SK-N-SH (cell line): ENCODE measurements around the gene NFXL1. TPM values are rescaled to one million over a fixed set of nuclear protein-coding genes. Genes with fewer than 3 reads are reported as not detected.

Source experiments
- CTCF ChIA-PET: fragments of 300-600, 350-600 bp; formaldehyde crosslinking; extraction: SDS; loops from one replicate; lab custom pipeline; 2021; lab: Yijun Ruan, JAX
- POLR2A ChIA-PET: fragments of 350-600 bp; sonication (Branson Sonifier 250); formaldehyde crosslinking; extraction: SDS; loops from one replicate; lab custom pipeline; 2020; ENCODE audit warnings: antibody characterized with exemption, inconsistent platforms; lab: Yijun Ruan, JAX
- DNase-seq: peaks from one replicate; pipeline ENCODE4 v3.0.0; 2012
- H2AFZ ChIP-seq: fragments of 200-600 bp; sonication (generic); 2 replicates; pipeline ENCODE4 v1.8.1; 2016; ENCODE audit warnings: antibody characterized with exemption, mild to moderate bottlenecking, low read depth
- H3F3A ChIP-seq: fragments of 200-600 bp; sonication (generic); replicated peaks from 2 replicates; pipeline ENCODE3; 2016; ENCODE audit warnings: antibody characterized with exemption, mild to moderate bottlenecking; ENCODE audit not compliant: insufficient read depth
- H3K27ac ChIP-seq, 2 experiments: fragments of 200-500 bp in 1 of 2; fragments of 200-600 bp in 1 of 2; sonication (Bioruptor generic) in 1 of 2; sonication (generic), shearing (Covaris generic) in 1 of 2; 2 replicates each; pipeline versions ENCODE4 v1.5.1 to v1.6.1; 2014 to 2016; ENCODE audit warnings: low read depth in 2 of 2, inconsistent platforms in 1 of 2, low read length in 1 of 2, mild to moderate bottlenecking in 1 of 2, mixed read lengths in 1 of 2
- H3K27me3 ChIP-seq: fragments of 200-600 bp; sonication (generic), shearing (Covaris generic); 2 replicates; pipeline ENCODE4 v1.6.1; 2016; ENCODE audit warnings: mixed run types; ENCODE audit not compliant: insufficient read depth
- H3K36me3 ChIP-seq, 2 experiments: fragments of 200-500 bp in 1 of 2; fragments of 200-600 bp in 1 of 2; sonication (Bioruptor generic) in 1 of 2; sonication (generic) in 1 of 2; replicated peaks in 1 of 2; 2 replicates each; pipeline versions ENCODE3 to v1.5.1; 2014 to 2016; ENCODE audit warnings: low read length in 1 of 2, mild to moderate bottlenecking in 1 of 2; ENCODE audit not compliant: insufficient read depth in 2 of 2, control insufficient read depth in 1 of 2
- H3K4me1 ChIP-seq, 2 experiments: fragments of 200-500 bp in 1 of 2; fragments of 200-600 bp in 1 of 2; sonication (Bioruptor generic) in 1 of 2; sonication (generic), shearing (Covaris generic) in 1 of 2; 2 replicates each; pipeline versions ENCODE4 v1.5.1 to v1.6.1; 2014 to 2016; ENCODE audit warnings: low read depth in 1 of 2, low read length in 1 of 2, mixed run types in 1 of 2; ENCODE audit not compliant: insufficient read depth in 2 of 2, control insufficient read depth in 1 of 2
- H3K4me2 ChIP-seq: fragments of 200-600 bp; sonication (generic), shearing (Covaris generic); 2 replicates; pipeline ENCODE4 v1.6.1; 2017; ENCODE audit warnings: mixed run types
- H3K4me3 ChIP-seq, 2 experiments: fragments of 200-500 bp in 1 of 2; fragments of 200-600 bp in 1 of 2; sonication (Bioruptor generic) in 1 of 2; sonication (generic), shearing (Covaris generic) in 1 of 2; 2 replicates each; pipeline versions ENCODE4 v1.5.1 to v1.8.1; 2014 to 2016; ENCODE audit warnings: low read depth in 2 of 2, inconsistent platforms in 1 of 2, low read length in 1 of 2, mild to moderate bottlenecking in 1 of 2, mixed read lengths in 1 of 2, moderate library complexity in 1 of 2
- H3K79me2 ChIP-seq: fragments of 200-600 bp; sonication (generic); 2 replicates; pipeline ENCODE4 v1.8.1; 2017; ENCODE audit warnings: mild to moderate bottlenecking; ENCODE audit not compliant: insufficient read depth
- H3K9ac ChIP-seq: fragments of 200-600 bp; sonication (generic); 2 replicates; pipeline ENCODE4 v1.6.1; 2017; ENCODE audit warnings: mixed run types
- H3K9me2 ChIP-seq: fragments of 200-600 bp; sonication (generic); 2 replicates; pipeline ENCODE4 v1.6.1; 2017; ENCODE audit warnings: mixed run types
- H3K9me3 ChIP-seq: fragments of 200-600 bp; sonication (generic); 2 replicates; pipeline ENCODE4 v1.6.1; 2017; ENCODE audit warnings: mixed run types, mild to moderate bottlenecking, moderate library complexity
- H4K20me1 ChIP-seq: fragments of 200-600 bp; sonication (generic); 2 replicates; pipeline ENCODE4 v1.6.1; 2017; ENCODE audit warnings: mild to moderate bottlenecking, mixed run types; ENCODE audit not compliant: insufficient read depth
- CHD2 ChIP-seq: fragments of 150-350 bp; IDR thresholded peaks from 2 replicates; pipeline ENCODE4 v1.6.1; 2018; ENCODE audit warnings: low read length; ENCODE audit not compliant: partially characterized antibody
- CTCF ChIP-seq: fragments of 200-600 bp; sonication (generic); IDR thresholded peaks from 2 replicates; pipeline ENCODE4 v1.6.1; 2017; ENCODE audit warnings: antibody characterized with exemption, mild to moderate bottlenecking, moderate library complexity
- ELF1 ChIP-seq: IDR thresholded peaks from 2 replicates; pipeline ENCODE4 v1.4.0; 2012
- EZH2phosphoT487 ChIP-seq: fragments of 200-600 bp; sonication (generic); IDR thresholded peaks from 2 replicates; pipeline ENCODE4 v1.6.1; 2017; ENCODE audit warnings: low read depth, mixed run types, mild to moderate bottlenecking, antibody characterized with exemption, moderate library complexity, borderline replicate concordance
- FOXJ3 ChIP-seq: sonication (generic); formaldehyde crosslinking; IDR thresholded peaks from 2 replicates; pipeline ENCODE4 v1.5.1; 2020; ENCODE audit warnings: mild to moderate bottlenecking, missing genetic modification reagents
- FOXM1 ChIP-seq: IDR thresholded peaks from 2 replicates; pipeline ENCODE4 v1.4.0; 2012; ENCODE audit warnings: low read depth, mild to moderate bottlenecking
- GABPA ChIP-seq: IDR thresholded peaks from 2 replicates; pipeline ENCODE4 v1.4.0; 2012; ENCODE audit warnings: low read depth, mild to moderate bottlenecking
- IRF3 ChIP-seq: fragments of 150-350 bp; IDR thresholded peaks from 2 replicates; pipeline ENCODE4 v1.6.1; 2016; ENCODE audit warnings: mild to moderate bottlenecking, low read depth, low read length
- JUND ChIP-seq: IDR thresholded peaks from 2 replicates; pipeline ENCODE4 v1.4.0; 2012
- MAX ChIP-seq: IDR thresholded peaks from 2 replicates; pipeline ENCODE4 v1.4.0; 2012; ENCODE audit warnings: low read depth
- MEF2A ChIP-seq: IDR thresholded peaks from 2 replicates; pipeline ENCODE4 v1.4.0; 2012; ENCODE audit warnings: low read depth, borderline replicate concordance
- RAD21 ChIP-seq: IDR thresholded peaks from 2 replicates; pipeline ENCODE4 v1.6.1; 2012; ENCODE audit warnings: mild to moderate bottlenecking, low read length
- RFX5 ChIP-seq: IDR thresholded peaks from 2 replicates; pipeline ENCODE4 v1.6.1; 2012; ENCODE audit warnings: mild to moderate bottlenecking, improper control_type of control experiment, low read length
- SIN3A ChIP-seq: IDR thresholded peaks from 2 replicates; pipeline ENCODE4 v1.6.1; 2012; ENCODE audit warnings: low read depth, mild to moderate bottlenecking, low read length, moderate library complexity, borderline replicate concordance
- SMC3 ChIP-seq: IDR thresholded peaks from 2 replicates; pipeline ENCODE4 v1.6.1; 2012; ENCODE audit warnings: low read depth, low read length, improper control_type of control experiment
- TAF1 ChIP-seq: IDR thresholded peaks from 2 replicates; pipeline ENCODE4 v1.6.1; 2012; ENCODE audit warnings: low read depth, mild to moderate bottlenecking, low read length, moderate library complexity, borderline replicate concordance
- TEAD4 ChIP-seq: IDR thresholded peaks from 2 replicates; pipeline ENCODE4 v1.4.0; 2012; ENCODE audit warnings: mild to moderate bottlenecking, borderline replicate concordance; ENCODE audit not compliant: insufficient read depth
- USF1 ChIP-seq: IDR thresholded peaks from 2 replicates; pipeline ENCODE4 v1.4.0; 2012; ENCODE audit warnings: low read depth, borderline replicate concordance
- USF2 ChIP-seq: fragments of 150-350 bp; IDR thresholded peaks from 2 replicates; pipeline ENCODE4 v1.6.1; 2017; ENCODE audit warnings: antibody characterized with exemption, low read length, low read depth, borderline replicate concordance
- WGBS: methylation state at CpG from one replicate; pipeline ENCODE4 v1.1.6; 2017; ENCODE audit warnings: low lambda C conversion rate; 5-methylcytosine and 5-hydroxymethylcytosine counted together
- polyA plus RNA-seq, 3 experiments: library from polyadenylated mRNA; depleted of rRNA; stranded (reverse); fragments of >200 nt; gene quantifications; 2 replicates each; pipeline ENCODE4 v1.2.3, GENCODE V29; 2012

NFXL1 gene
- polyA plus RNA-seq, 1 of the 3 experiments (the other 2 are of a cell fraction), result 9.0 TPM

GRCh38 chr4:47804598-47804997, 109.8 kb downstream of the NFXL1 start:
- no peak for DNase-seq
- Histone ChIP-seq H2AFZ (no peak overlapping the region), H3K79me2 (no peaks in the 10 kb centered on the region), H3K4me3 (no peak overlapping the region), H3K27me3 (no peaks in the 10 kb centered on the region; the same call in 1 of the 2 replicates), H3K36me3 (no peaks in the 10 kb centered on the region), H3K4me1 (no peaks in the 10 kb centered on the region), H3K9me3 (no peaks in the 10 kb centered on the region), H3K9ac (no peak overlapping the region), H4K20me1 (no peaks in the 10 kb centered on the region), H3F3A (no peaks in the 10 kb centered on the region), H3K27ac (no peak overlapping the region), H3K4me2 (no peak overlapping the region), H3K9me2 (no peaks in the 10 kb centered on the region)
- TF ChIP-seq FOXM1 (no peak), FOXJ3 (CRISPR knock-in tag) (no peak), TEAD4 (no peak)
- 80% methylated on average over 7 of the region's 7 CpGs for WGBS
- CTCF ChIA-PET, result interaction anchor here (1.3 kb wide), 2 partner anchors 32 to 100 kb away, joined by 6 read pairs; no protein-coding TSS in a partner anchor
- POLR2A ChIA-PET, result no interaction called here

GRCh38 chr4:47801481-47802002, 112.8 kb downstream of the NFXL1 start:
- Histone ChIP-seq H3K9ac (no peak overlapping the region), H2AFZ (no peak overlapping the region), H3K9me2 (no peaks in the 10 kb centered on the region), H3K4me2 (no peak overlapping the region), H3K4me3 (no peak overlapping the region), H3K36me3 (no peaks in the 10 kb centered on the region), H4K20me1 (no peaks in the 10 kb centered on the region), H3K79me2 (no peaks in the 10 kb centered on the region), H3F3A (no peaks in the 10 kb centered on the region), H3K27me3 (no peaks in the 10 kb centered on the region), H3K27ac (no peak overlapping the region), H3K4me1 (no peaks in the 10 kb centered on the region), H3K9me3 (no peaks in the 10 kb centered on the region)
- no peak for DNase-seq
- WGBS, result 17% methylated on average over 1 of the region's 3 CpGs
- CTCF ChIA-PET, result no interaction called here
- POLR2A ChIA-PET, result no interaction called here
- TF ChIP-seq USF2, result no peak
- TF ChIP-seq MAX, result no peak
- TF ChIP-seq GABPA, result no peak
- TF ChIP-seq RFX5, result no peak
- TF ChIP-seq MEF2A, result no peak
- TF ChIP-seq CTCF, result no peak
- no peak for TF ChIP-seq CHD2
- TF ChIP-seq IRF3, result no peak
- no peak for TF ChIP-seq USF1
- no peak for TF ChIP-seq SIN3A
- TF ChIP-seq EZH2phosphoT487, result no peak
- TF ChIP-seq ELF1, result no peak
- no peak for TF ChIP-seq SMC3
- TF ChIP-seq TEAD4, result no peak
- TF ChIP-seq TAF1, result no peak
- TF ChIP-seq JUND, result no peak
- TF ChIP-seq RAD21, result no peak
